Trophoblast cell (in vitro differentiated cells and primary cell): ENCODE results near the gene BICC1.

Experiments used
- DNase-seq, 2 donors: peaks; one replicate each; pipeline ENCODE4 v3.0.0-alpha.2; 2016
- H2AFZ ChIP-seq: 2 replicates; pipeline ENCODE4 v1.6.1; 2013; ENCODE audit warnings: low read length, moderate library complexity, mild to moderate bottlenecking; ENCODE audit not compliant: insufficient read depth, poor library complexity
- H2AK5ac ChIP-seq: 2 replicates; pipeline ENCODE4 v1.6.1; 2013; ENCODE audit warnings: mild to moderate bottlenecking, low read length
- H2BK120ac ChIP-seq: 2 replicates; pipeline ENCODE4 v1.6.1; 2013; ENCODE audit warnings: low read length, mild to moderate bottlenecking, moderate library complexity; ENCODE audit not compliant: insufficient read depth, poor library complexity
- H2BK12ac ChIP-seq: 2 replicates; pipeline ENCODE4 v1.6.1; 2013; ENCODE audit warnings: mild to moderate bottlenecking, low read length, moderate library complexity
- H2BK5ac ChIP-seq: 2 replicates; pipeline ENCODE4 v1.6.1; 2013; ENCODE audit warnings: low read length, low read depth, moderate library complexity, mild to moderate bottlenecking; ENCODE audit not compliant: poor library complexity
- H3K14ac ChIP-seq: 2 replicates; pipeline ENCODE4 v1.6.1; 2013; ENCODE audit warnings: mild to moderate bottlenecking, low read length
- H3K18ac ChIP-seq: 2 replicates; pipeline ENCODE4 v1.6.1; 2013; ENCODE audit warnings: mild to moderate bottlenecking, low read length
- H3K23ac ChIP-seq: 2 replicates; pipeline ENCODE4 v1.6.1; 2013; ENCODE audit warnings: low read length
- H3K27ac ChIP-seq: 2 replicates; pipeline ENCODE4 v1.5.1; 2013; ENCODE audit warnings: low read depth, mild to moderate bottlenecking, inconsistent platforms, low read length, moderate library complexity
- H3K27me3 ChIP-seq: 2 replicates; pipeline ENCODE4 v1.6.1; 2013; ENCODE audit warnings: inconsistent platforms, mild to moderate bottlenecking, low read length, moderate library complexity; ENCODE audit not compliant: insufficient read depth
- H3K36me3 ChIP-seq, 2 experiments: 1 replicate in 1 of 2; 2 replicates in 1 of 2; pipeline ENCODE4 v1.6.1; 2013; ENCODE audit warnings: low read length in 2 of 2, mild to moderate bottlenecking in 2 of 2, moderate library complexity in 1 of 2; ENCODE audit not compliant: insufficient read depth in 2 of 2, control insufficient read depth in 1 of 2
- H3K4ac ChIP-seq: 2 replicates; pipeline ENCODE4 v1.6.1; 2013; ENCODE audit warnings: low read depth, mild to moderate bottlenecking, low read length, moderate library complexity
- H3K4me1 ChIP-seq, 2 experiments: 1 replicate in 1 of 2; 2 replicates in 1 of 2; pipeline ENCODE4 v1.6.1; 2013; ENCODE audit warnings: low read length in 2 of 2, mild to moderate bottlenecking in 2 of 2, moderate library complexity in 1 of 2; ENCODE audit not compliant: insufficient read depth in 2 of 2, control insufficient read depth in 1 of 2
- H3K4me2 ChIP-seq: 2 replicates; pipeline ENCODE4 v1.6.1; 2013; ENCODE audit warnings: inconsistent platforms, mild to moderate bottlenecking, low read length, moderate library complexity
- H3K4me3 ChIP-seq: 2 replicates; pipeline ENCODE4 v1.5.1; 2013; ENCODE audit warnings: mild to moderate bottlenecking, low read depth, low read length, inconsistent platforms
- H3K79me1 ChIP-seq: one replicate; pipeline ENCODE4 v1.6.1; 2013; ENCODE audit warnings: low read length
- H3K79me2 ChIP-seq: 2 replicates; pipeline ENCODE4 v1.6.1; 2013; ENCODE audit warnings: low read length, mild to moderate bottlenecking; ENCODE audit not compliant: control insufficient read depth, insufficient read depth, poor library complexity
- H3K9ac ChIP-seq: 2 replicates; pipeline ENCODE4 v1.6.1; 2013; ENCODE audit warnings: mild to moderate bottlenecking, low read length
- H3K9me3 ChIP-seq: 2 replicates; pipeline ENCODE4 v1.6.1; 2013; ENCODE audit warnings: low read depth, mild to moderate bottlenecking, control low read depth, inconsistent platforms, low read length; ENCODE audit not compliant: insufficient read depth
- H4K12ac ChIP-seq: 2 replicates; pipeline ENCODE4 v1.6.1; 2013; ENCODE audit warnings: low read depth, mild to moderate bottlenecking, low read length, moderate library complexity
- H4K8ac ChIP-seq: 2 replicates; pipeline ENCODE4 v1.6.1; 2013; ENCODE audit warnings: low read depth, mild to moderate bottlenecking, low read length, moderate library complexity
- H4K91ac ChIP-seq: one replicate; pipeline ENCODE4 v1.6.1; 2013; ENCODE audit warnings: low read depth, mild to moderate bottlenecking, low read length, moderate library complexity
- WGBS: extraction: QIAGEN DNeasy Blood & Tissue Kit; methylation state at CpG from one replicate; pipeline ENCODE4 v1.1.7; 2013; ENCODE audit warnings: missing lambda C conversion rate; ENCODE audit not compliant: insufficient read length, insufficient coverage; ENCODE audit errors: extremely low coverage; 5-methylcytosine and 5-hydroxymethylcytosine counted together

The BICC1 gene

GRCh38 chr10:58556516-58557165 is 44.0 kb downstream of the BICC1 start:
- H3K4me3 ChIP-seq: no peak overlapping the region
- H4K91ac ChIP-seq: no peak overlapping the region
- no peak overlapping the region for H2BK120ac ChIP-seq
- H4K8ac ChIP-seq: no peak overlapping the region
- no peak overlapping the region for H3K18ac ChIP-seq
- no peak overlapping the region for H3K14ac ChIP-seq
- H4K12ac ChIP-seq: no peak overlapping the region
- H3K4ac ChIP-seq: no peak overlapping the region
- no peaks in the 10 kb centered on the region for H3K79me2 ChIP-seq
- H3K79me1 ChIP-seq: no peaks in the 10 kb centered on the region
- H3K9ac ChIP-seq: no peak overlapping the region
- no peaks in the 10 kb centered on the region for H3K36me3 ChIP-seq
- no peaks in the 10 kb centered on the region for H3K9me3 ChIP-seq
- no peak overlapping the region for H2BK12ac ChIP-seq
- H3K27ac ChIP-seq: no peak overlapping the region
- DNase-seq: no peak
- no peak overlapping the region for H2BK5ac ChIP-seq
- WGBS: no CpG with 5 or more reads among the region's 5 CpGs
- H3K23ac ChIP-seq: no peak overlapping the region
- H3K27me3 ChIP-seq: no peaks in the 10 kb centered on the region
- H3K4me1 ChIP-seq: no peaks in the 10 kb centered on the region
- H2AFZ ChIP-seq: no peak overlapping the region
- no peak overlapping the region for H3K4me2 ChIP-seq
- no peak overlapping the region for H2AK5ac ChIP-seq

GRCh38 chr10:58557714-58558113 is 45.0 kb downstream of the BICC1 start:
- Histone ChIP-seq H4K91ac (no peak overlapping the region), H2BK12ac (no peak overlapping the region), H3K4me2 (no peak overlapping the region), H4K12ac (no peak overlapping the region), H3K9me3 (peaks cover under 1% of the 10 kb centered on the region), H3K4me1 (no peaks in the 10 kb centered on the region), H2AK5ac (no peak overlapping the region), H2BK5ac (no peak overlapping the region), H3K4ac (no peak overlapping the region), H3K36me3 (no peaks in the 10 kb centered on the region), H3K79me1 (no peaks in the 10 kb centered on the region), H2BK120ac (no peak overlapping the region), H3K4me3 (no peak overlapping the region), H3K14ac (no peak overlapping the region), H3K79me2 (no peaks in the 10 kb centered on the region), H3K9ac (no peak overlapping the region), H3K27me3 (no peaks in the 10 kb centered on the region), H3K23ac (no peak overlapping the region), H3K18ac (no peak overlapping the region), H2AFZ (no peak overlapping the region), H3K27ac (no peak overlapping the region), H4K8ac (no peak overlapping the region)
- DNase-seq: no peak
- no CpG with 5 or more reads among the region's 1 CpG for WGBS

- no peak overlapping the region for H3K14ac ChIP-seq
- no peak overlapping the region for H3K27ac ChIP-seq
- no CpG with 5 or more reads among the region's 2 CpGs for WGBS
- no peak overlapping the region for H3K9ac ChIP-seq
- no peak overlapping the region for H4K91ac ChIP-seq
- DNase-seq: no peak
- no peaks in the 10 kb centered on the region for H3K4me1 ChIP-seq
- no peak overlapping the region for H2AFZ ChIP-seq
- H3K4ac ChIP-seq: no peak overlapping the region
- no peaks in the 10 kb centered on the region for H3K27me3 ChIP-seq
- peaks cover 2% of the 10 kb centered on the region for H3K9me3 ChIP-seq
- no peak overlapping the region for H2BK12ac ChIP-seq
- no peak overlapping the region for H3K23ac ChIP-seq
- H2BK5ac ChIP-seq: no peak overlapping the region
- H2BK120ac ChIP-seq: no peak overlapping the region
- H3K36me3 ChIP-seq: no peaks in the 10 kb centered on the region
- no peak overlapping the region for H3K4me3 ChIP-seq
- H3K4me2 ChIP-seq: no peak overlapping the region
- no peak overlapping the region for H4K12ac ChIP-seq
- no peaks in the 10 kb centered on the region for H3K79me2 ChIP-seq
- H4K8ac ChIP-seq: no peak overlapping the region
- no peak overlapping the region for H3K18ac ChIP-seq
- H3K79me1 ChIP-seq: no peaks in the 10 kb centered on the region
- no peak overlapping the region for H2AK5ac ChIP-seq
Measured at GRCh38 chr10:58560068-58560467, 47.4 kb downstream of the BICC1 start.

- Histone ChIP-seq H3K4me2 (no peak overlapping the region), H2AK5ac (no peak overlapping the region), H2AFZ (no peak overlapping the region), H3K27me3 (no peaks in the 10 kb centered on the region), H2BK12ac (no peak overlapping the region), H3K36me3 (no peaks in the 10 kb centered on the region), H3K27ac (no peak overlapping the region), H3K4ac (no peak overlapping the region), H3K79me1 (no peaks in the 10 kb centered on the region), H3K79me2 (no peaks in the 10 kb centered on the region), H4K8ac (no peak overlapping the region), H2BK5ac (no peak overlapping the region), H3K23ac (no peak overlapping the region), H4K12ac (no peak overlapping the region), H3K9me3 (peaks cover 2% of the 10 kb centered on the region), H4K91ac (no peak overlapping the region), H2BK120ac (no peak overlapping the region), H3K18ac (no peak overlapping the region), H3K4me3 (no peak overlapping the region), H3K9ac (no peak overlapping the region), H3K4me1 (no peaks in the 10 kb centered on the region), H3K14ac (no peak overlapping the region)
- WGBS: no CpG with 5 or more reads among the region's 2 CpGs
- DNase-seq: peak in 1 of 2 donors; percentile 41
Measured at GRCh38 chr10:58565271-58565670, 52.6 kb downstream of the BICC1 start.
